ENCODE measurements around the gene INVS.

DNA sequence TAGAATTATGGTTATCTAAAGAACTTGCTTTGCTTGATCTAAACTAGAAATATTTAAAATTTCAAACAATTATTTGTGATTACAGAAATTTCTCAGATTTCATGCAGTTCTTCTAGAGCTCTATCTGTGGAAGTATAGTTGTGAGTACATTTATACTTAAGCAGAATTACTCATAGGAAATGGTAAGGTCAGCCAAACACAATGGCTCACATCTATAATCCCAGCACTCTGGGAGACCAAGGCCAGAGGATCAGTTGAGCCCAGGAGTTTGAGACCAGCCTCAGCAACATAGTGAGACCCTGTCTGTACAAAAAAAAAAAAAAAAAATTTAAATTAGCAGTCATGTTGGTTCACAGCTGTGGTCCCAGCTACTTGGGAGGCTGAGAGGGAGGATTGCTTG, 71.0 kb downstream of the INVS start:
- TF ChIP-seq, protein P1, sequence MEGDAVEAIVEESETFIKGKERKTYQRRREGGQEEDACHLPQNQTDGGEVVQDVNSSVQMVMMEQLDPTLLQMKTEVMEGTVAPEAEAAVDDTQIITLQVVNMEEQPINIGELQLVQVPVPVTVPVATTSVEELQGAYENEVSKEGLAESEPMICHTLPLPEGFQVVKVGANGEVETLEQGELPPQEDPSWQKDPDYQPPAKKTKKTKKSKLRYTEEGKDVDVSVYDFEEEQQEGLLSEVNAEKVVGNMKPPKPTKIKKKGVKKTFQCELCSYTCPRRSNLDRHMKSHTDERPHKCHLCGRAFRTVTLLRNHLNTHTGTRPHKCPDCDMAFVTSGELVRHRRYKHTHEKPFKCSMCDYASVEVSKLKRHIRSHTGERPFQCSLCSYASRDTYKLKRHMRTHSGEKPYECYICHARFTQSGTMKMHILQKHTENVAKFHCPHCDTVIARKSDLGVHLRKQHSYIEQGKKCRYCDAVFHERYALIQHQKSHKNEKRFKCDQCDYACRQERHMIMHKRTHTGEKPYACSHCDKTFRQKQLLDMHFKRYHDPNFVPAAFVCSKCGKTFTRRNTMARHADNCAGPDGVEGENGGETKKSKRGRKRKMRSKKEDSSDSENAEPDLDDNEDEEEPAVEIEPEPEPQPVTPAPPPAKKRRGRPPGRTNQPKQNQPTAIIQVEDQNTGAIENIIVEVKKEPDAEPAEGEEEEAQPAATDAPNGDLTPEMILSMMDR (IDR thresholded peaks at IDR 0.05; ENCODE audit: low read length) = no peak
- no peak for TF ChIP-seq EZH2 (IDR thresholded peaks at IDR 0.05; ENCODE audit: borderline replicate concordance, low read length)

All from OCI-LY1 (cell line).